Measurements from ENCODE around the gene POR. TPM values are rescaled to one million over a fixed set of nuclear protein-coding genes. Genes with fewer than 3 reads are reported as not detected.
"Not testable (repeated sequence)": the region's sequence is repeated elsewhere in the genome, so short reads cannot be mapped to it uniquely, and the experiment has no call there.

Gene POR
- total RNA-seq, 2 experiments from 2014 or later: 28.9 to 35.2 TPM

GRCh38 chr7:75906991-75907667 is 7.8 kb upstream of the POR start:
- Mint-ChIP-seq H3K9me3 (no peaks in the 10 kb centered on the region), H3K27ac (no peak overlapping the region), H3K4me3 (no peak overlapping the region), H3K27me3 (no peaks in the 10 kb centered on the region), H3K4me1 (ENCODE audit: low read depth) (no peaks in the 10 kb centered on the region), H3K36me3 (no peaks in the 10 kb centered on the region)
- DNase-seq: no peak
- POLR2A ChIA-PET: no interaction called here
- intact Hi-C loops (cut with micrococcal nuclease): no loop called here
- CTCF ChIA-PET: no interaction called here

GRCh38 chr7:75907668-75908039 is 7.3 kb upstream of the POR start:
- H3K27me3 Mint-ChIP-seq; H3K9me3 Mint-ChIP-seq; intact Hi-C loops (cut with micrococcal nuclease); H3K27ac Mint-ChIP-seq; POLR2A ChIA-PET; CTCF ChIA-PET; H3K4me1 Mint-ChIP-seq (ENCODE audit: low read depth); DNase-seq; H3K4me3 Mint-ChIP-seq; H3K36me3 Mint-ChIP-seq: not testable (repeated sequence)

GRCh38 chr7:75909521-75910132 is 5.3 kb upstream of the POR start:
- H3K27ac Mint-ChIP-seq: no peak overlapping the region
- no peaks in the 10 kb centered on the region for H3K27me3 Mint-ChIP-seq
- no peak overlapping the region for H3K4me3 Mint-ChIP-seq
- no peak for DNase-seq
- H3K9me3 Mint-ChIP-seq: no peaks in the 10 kb centered on the region
- POLR2A ChIA-PET: no interaction called here
- CTCF ChIA-PET: interaction anchor here (1.6 kb wide), 1 partner anchor 111 kb away, joined by 4 read pairs; no protein-coding TSS in a partner anchor
- peaks cover 5% of the 10 kb centered on the region for H3K4me1 Mint-ChIP-seq (ENCODE audit: low read depth)
- intact Hi-C loops (cut with micrococcal nuclease): no loop called here
- no peaks in the 10 kb centered on the region for H3K36me3 Mint-ChIP-seq

- CTCF ChIA-PET: interaction anchor here (1.6 kb wide), 1 partner anchor 109 kb away, joined by 4 read pairs; no protein-coding TSS in a partner anchor
- POLR2A ChIA-PET; H3K9me3 Mint-ChIP-seq; H3K27me3 Mint-ChIP-seq; intact Hi-C loops (cut with micrococcal nuclease); H3K4me3 Mint-ChIP-seq; H3K27ac Mint-ChIP-seq; DNase-seq; H3K4me1 Mint-ChIP-seq (ENCODE audit: low read depth); H3K36me3 Mint-ChIP-seq: not testable (repeated sequence)
Measured at GRCh38 chr7:75911186-75911585, 3.8 kb upstream of the POR start.

- peaks cover 17% of the 10 kb centered on the region for H3K4me1 Mint-ChIP-seq (ENCODE audit: low read depth)
- no peak overlapping the region for H3K4me3 Mint-ChIP-seq
- H3K36me3 Mint-ChIP-seq: no peaks in the 10 kb centered on the region
- no peaks in the 10 kb centered on the region for H3K9me3 Mint-ChIP-seq
- intact Hi-C loops (cut with micrococcal nuclease): no loop called here
- no peaks in the 10 kb centered on the region for H3K27me3 Mint-ChIP-seq
- no peak for DNase-seq
- no peak overlapping the region for H3K27ac Mint-ChIP-seq
- ChIA-PET CTCF (interaction anchor here (0.6 to 1.1 kb wide), 2 partner anchors 107 to 137 kb away, joined by 3 to 6 read pairs; no protein-coding TSS in a partner anchor), POLR2A (no interaction called here)
Measured at GRCh38 chr7:75913437-75913836, 1.5 kb upstream of the POR start.

GRCh38 chr7:75914169-75914654 is 743 bp upstream of the POR start:
- peak overlapping the region; percentile 82 for H3K4me3 Mint-ChIP-seq
- no peaks in the 10 kb centered on the region for H3K27me3 Mint-ChIP-seq
- intact Hi-C loops (cut with micrococcal nuclease): loop anchor here (1.0 to 2.0 kb wide), 4 partner anchors 36 to 405 kb away; partner anchors contain the start of gene MDH2
- no peak for DNase-seq
- peaks cover 23% of the 10 kb centered on the region for H3K4me1 Mint-ChIP-seq (ENCODE audit: low read depth)
- peak overlapping the region; percentile 87 for H3K27ac Mint-ChIP-seq
- H3K36me3 Mint-ChIP-seq: no peaks in the 10 kb centered on the region
- CTCF ChIA-PET: interaction anchor here (1.1 kb wide), 1 partner anchor 106 kb away, joined by 6 read pairs; no protein-coding TSS in a partner anchor
- no peaks in the 10 kb centered on the region for H3K9me3 Mint-ChIP-seq
- POLR2A ChIA-PET: interaction anchor here (0.5 kb wide), 1 partner anchor 97 kb away, joined by 4 read pairs; no protein-coding TSS in a partner anchor

GRCh38 chr7:75915416-75916156 is 631 bp downstream of the POR start:
- H3K27ac Mint-ChIP-seq: no peak overlapping the region

GRCh38 chr7:75916259-75916658 is 1.3 kb downstream of the POR start:
- H3K9me3 Mint-ChIP-seq: no peaks in the 10 kb centered on the region
- intact Hi-C loops (cut with micrococcal nuclease): no loop called here
- CTCF ChIA-PET: interaction anchor here (1.0 to 1.8 kb wide), 2 partner anchors 38 to 49 kb away, joined by 3 to 5 read pairs; no protein-coding TSS in a partner anchor
- POLR2A ChIA-PET: interaction anchor here (1.3 to 2.3 kb wide), 4 partner anchors 37 to 104 kb away, joined by 3 to 5 read pairs (median 4); partner anchors contain the start of gene RHBDD2
- peaks cover 37% of the 10 kb centered on the region for H3K4me1 Mint-ChIP-seq (ENCODE audit: low read depth)
- H3K4me3 Mint-ChIP-seq: peak overlapping the region; percentile 82
- no peaks in the 10 kb centered on the region for H3K27me3 Mint-ChIP-seq
- DNase-seq: no peak
- no peaks in the 10 kb centered on the region for H3K36me3 Mint-ChIP-seq
- H3K27ac Mint-ChIP-seq: no peak overlapping the region

More at GRCh38 chr7:75915416-75916156, 631 bp downstream of the POR start:
- Mint-ChIP-seq H3K9me3 (no peaks in the 10 kb centered on the region), H3K27me3 (no peaks in the 10 kb centered on the region), H3K4me1 (ENCODE audit: low read depth) (peaks cover 32% of the 10 kb centered on the region), H3K36me3 (no peaks in the 10 kb centered on the region), H3K4me3 (peak overlapping the region; percentile 82)
- POLR2A ChIA-PET: interaction anchor here (1.3 to 2.3 kb wide), 4 partner anchors 37 to 105 kb away, joined by 3 to 5 read pairs (median 4); partner anchors contain the start of gene RHBDD2
- intact Hi-C loops (cut with micrococcal nuclease): loop anchor here (1.0 to 2.0 kb wide), 4 partner anchors 45 to 403 kb away; partner anchors contain the start of genes MDH2 and TMEM120A
- DNase-seq: peak; percentile 36
- CTCF ChIA-PET: interaction anchor here (1.0 to 1.8 kb wide), 2 partner anchors 37 to 49 kb away, joined by 3 to 5 read pairs; no protein-coding TSS in a partner anchor

- ChIA-PET CTCF (interaction anchor here (0.6 to 1.8 kb wide), 2 partner anchors 50 to 361 kb away, joined by 3 to 5 read pairs; no protein-coding TSS in a partner anchor), POLR2A (interaction anchor here (1.5 to 2.3 kb wide), 2 partner anchors 93 to 103 kb away, joined by 3 to 5 read pairs; no protein-coding TSS in a partner anchor)
- intact Hi-C loops (cut with micrococcal nuclease): no loop called here
- Mint-ChIP-seq H3K4me3 (no peak overlapping the region), H3K4me1 (ENCODE audit: low read depth) (peaks cover 39% of the 10 kb centered on the region), H3K36me3 (peaks cover 1% of the 10 kb centered on the region), H3K9me3 (no peaks in the 10 kb centered on the region), H3K27ac (no peak overlapping the region), H3K27me3 (no peaks in the 10 kb centered on the region)
- DNase-seq: no peak
Measured at GRCh38 chr7:75916685-75917634, 2.0 kb downstream of the POR start.

GRCh38 chr7:75920431-75921161 is 5.6 kb downstream of the POR start:
- Mint-ChIP-seq H3K4me3 (no peak overlapping the region), H3K36me3 (peaks cover 1% of the 10 kb centered on the region), H3K9me3 (no peaks in the 10 kb centered on the region), H3K27ac (no peak overlapping the region), H3K4me1 (ENCODE audit: low read depth) (peaks cover 34% of the 10 kb centered on the region), H3K27me3 (no peaks in the 10 kb centered on the region)
- ChIA-PET CTCF (interaction anchor here (0.8 kb wide), 1 partner anchor 100 kb away, joined by 3 read pairs; no protein-coding TSS in a partner anchor), POLR2A (no interaction called here)
- intact Hi-C loops (cut with micrococcal nuclease): no loop called here
- DNase-seq: peak; percentile 72
